Activated effector memory CD4-positive, alpha-beta T cell treated with anti-CD3 and anti-CD28 coated beads, Interleukin-2, amount 50 U/mL, for 16 hours (primary cell): Measurements from ENCODE around the gene DKK1.
"Not testable (repeated sequence)": the region's sequence is repeated elsewhere in the genome, so short reads cannot be mapped to it uniquely, and the experiment has no call there.

Experiments
- DNase-seq: peaks from one replicate; pipeline ENCODE4 v3.0.0-alpha.2; 2020

The DKK1 gene

GRCh38 chr10:52318822-52319464 is 4.9 kb downstream of the DKK1 start:
- DNase-seq, result no peak

GRCh38 chr10:52319926-52320325 is 5.8 kb downstream of the DKK1 start:
- no peak for DNase-seq

DNA sequence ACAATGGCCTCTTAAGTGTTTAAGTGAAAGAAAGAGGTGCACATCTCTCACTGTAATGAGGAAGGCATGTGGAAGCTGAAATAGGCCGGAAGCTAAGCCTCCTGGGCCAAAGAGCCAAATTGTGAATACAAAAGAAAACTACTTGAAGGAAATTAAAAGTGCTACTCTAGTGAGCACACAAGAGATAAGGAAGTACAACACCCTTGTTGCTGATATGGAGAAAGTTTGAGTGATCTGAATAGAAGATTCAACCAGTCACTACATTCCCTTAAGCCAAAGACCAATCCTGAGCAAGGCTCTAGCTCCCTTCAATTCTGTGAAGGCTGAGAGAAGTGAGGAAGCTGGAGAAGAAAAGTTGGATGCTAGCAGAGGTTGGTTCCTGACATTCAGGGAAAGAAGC is 8.2 kb downstream of the DKK1 start:
- DNase-seq, result no peak

- DNase-seq, result no peak
These were observed 8.9 kb downstream of the DKK1 start for GRCh38 chr10:52322936-52323335.

DNA sequence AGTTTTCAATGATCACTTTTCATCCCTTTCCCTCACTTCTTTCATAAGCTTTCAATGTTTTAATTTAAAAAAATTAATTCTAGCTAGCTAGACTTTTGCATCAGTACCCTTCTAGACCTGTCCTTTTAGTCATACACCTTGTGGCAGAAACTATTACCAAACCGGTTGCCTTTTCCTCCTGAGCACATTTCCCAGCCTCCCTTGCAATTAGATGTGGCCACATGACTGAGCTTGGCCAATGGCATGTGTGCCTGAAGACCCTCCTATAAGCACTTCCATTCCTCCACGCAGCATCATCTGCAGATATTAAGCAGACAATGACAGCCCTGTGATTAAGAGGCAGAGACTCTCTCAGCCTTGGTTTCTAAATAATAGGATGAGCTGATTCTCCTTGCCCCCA is 12.3 kb downstream of the DKK1 start:
- DNase-seq, result no peak

- DNase-seq, result no peak
These were observed 17.7 kb downstream of the DKK1 start for GRCh38 chr10:52331638-52332364.

DNA sequence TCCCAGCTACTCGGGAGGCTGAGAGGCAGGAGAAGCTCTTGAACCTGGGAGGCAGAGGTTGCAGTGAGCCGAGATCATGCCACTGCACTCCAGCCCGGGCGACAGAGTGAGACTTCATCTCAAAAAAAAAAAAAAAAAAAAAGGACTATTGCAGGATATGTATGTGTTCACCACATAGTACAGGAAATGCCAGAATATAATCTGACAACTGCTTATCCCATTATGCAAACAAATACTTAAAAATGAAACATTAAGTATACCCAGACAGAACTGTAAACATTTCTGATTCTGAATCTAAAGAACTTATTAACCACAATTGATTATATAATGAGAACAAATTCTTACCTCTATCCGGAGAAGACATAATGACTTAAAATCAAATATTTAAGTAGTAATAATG is 18.7 kb downstream of the DKK1 start:
- no peak for DNase-seq

DNA sequence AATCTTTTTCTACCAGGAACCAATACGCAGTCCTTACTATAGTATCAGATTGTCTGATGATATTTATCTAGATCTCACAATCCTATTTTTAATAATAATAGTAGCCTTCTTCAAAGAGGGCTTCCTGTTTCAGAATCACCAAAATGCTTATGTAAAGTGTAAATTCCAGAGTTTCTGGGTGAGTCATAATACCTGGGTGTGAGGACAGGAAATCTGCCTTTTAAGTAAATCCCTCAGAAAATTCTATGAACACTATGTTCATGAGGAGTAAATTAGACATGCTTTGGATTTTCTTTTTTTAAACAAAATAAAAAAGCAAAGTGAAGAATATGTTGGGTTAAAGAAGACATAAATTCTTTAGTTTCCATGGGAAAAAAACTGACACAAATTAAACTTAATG is 20.5 kb downstream of the DKK1 start:
- DNase-seq, result no peak

- no peak for DNase-seq
These were observed 21.6 kb downstream of the DKK1 start for GRCh38 chr10:52335665-52336064.

DNA sequence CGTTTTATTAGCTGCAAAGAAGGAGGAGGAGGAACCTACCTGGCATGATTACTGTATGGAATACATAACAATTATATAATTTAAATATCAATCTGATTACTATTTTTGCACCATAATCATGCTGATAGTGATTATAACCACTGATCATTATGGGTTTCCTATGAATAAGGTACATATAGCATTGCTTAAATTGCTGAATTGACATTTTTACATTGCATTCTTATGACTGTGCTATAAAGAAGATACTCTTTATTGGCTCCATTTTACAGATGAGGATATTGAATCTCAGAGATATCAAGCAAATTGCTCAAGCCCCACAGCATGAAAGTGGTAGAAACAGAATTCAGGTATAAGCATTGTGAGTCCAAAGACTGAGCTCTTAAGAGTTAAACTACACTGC is 23.1 kb downstream of the DKK1 start:
- no peak for DNase-seq

GRCh38 chr10:52343439-52343838 is 29.4 kb downstream of the DKK1 start:
- DNase-seq, result no peak

GRCh38 chr10:52346394-52347326 is 32.6 kb downstream of the DKK1 start:
- DNase-seq, result no peak

DNA sequence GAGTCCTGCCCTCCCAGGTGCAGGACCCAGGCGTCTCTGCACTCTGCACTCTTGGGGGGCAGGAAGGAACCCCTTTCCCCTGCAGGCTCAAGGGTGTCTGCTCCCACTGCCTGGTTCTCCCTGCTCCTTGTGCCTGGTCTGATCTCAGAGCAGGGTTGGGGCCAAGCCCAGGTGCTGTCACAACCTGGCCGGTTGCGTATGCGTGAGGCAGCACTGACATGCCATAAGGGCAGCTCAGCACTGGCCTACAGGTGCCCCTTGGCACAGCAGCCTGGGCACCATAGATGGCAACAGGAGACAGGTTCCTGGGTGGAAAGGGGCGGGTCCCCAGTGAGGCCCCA is 33.2 kb downstream of the DKK1 start:
- DNase-seq, result no peak

DNA sequence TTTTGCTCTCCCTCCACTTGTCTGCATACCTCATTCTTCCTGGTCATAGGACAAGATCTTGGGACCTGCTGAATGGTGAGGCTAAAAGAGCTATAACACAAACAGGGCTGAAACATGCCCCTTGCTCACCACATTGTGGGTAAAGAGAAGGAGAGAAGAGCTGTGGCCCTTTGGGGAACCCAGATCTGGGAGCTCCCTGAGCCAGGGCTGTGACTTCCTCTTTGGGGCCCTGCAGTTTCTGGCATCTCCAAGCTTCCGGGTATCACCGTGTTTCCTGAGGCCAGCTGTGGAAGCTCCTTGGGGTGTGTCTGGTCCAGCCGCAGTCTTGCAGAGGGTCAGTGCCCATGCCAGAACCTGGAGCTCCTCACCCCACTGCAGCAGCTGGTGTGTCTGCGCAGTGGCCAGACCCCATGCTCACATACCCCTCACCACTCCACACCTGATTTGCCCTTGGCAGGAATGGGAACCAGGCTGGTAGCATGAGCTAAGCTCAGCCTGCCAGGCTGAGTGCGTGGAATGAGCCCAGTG is 34.0 kb downstream of the DKK1 start:
- DNase-seq, result no peak

DNA sequence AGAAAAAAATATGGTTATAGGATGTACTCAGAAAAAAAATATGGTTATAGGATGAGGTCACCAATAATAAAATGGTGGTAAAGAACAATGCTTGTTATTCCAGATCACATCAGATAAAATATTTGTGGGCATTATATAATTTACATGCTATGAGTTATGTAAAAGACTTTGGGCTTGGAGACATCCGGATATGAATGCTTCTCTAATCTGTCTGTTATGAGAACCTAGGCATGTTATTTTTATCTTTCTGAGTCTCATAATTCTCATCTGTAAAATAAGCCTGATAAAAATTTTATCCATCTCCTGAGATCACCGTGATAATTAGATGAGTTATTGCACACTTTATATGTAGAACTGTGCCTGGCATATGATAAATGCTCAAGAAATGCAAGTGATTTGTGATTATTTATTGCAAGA is 37.8 kb downstream of the DKK1 start:
- no peak for DNase-seq

DNA sequence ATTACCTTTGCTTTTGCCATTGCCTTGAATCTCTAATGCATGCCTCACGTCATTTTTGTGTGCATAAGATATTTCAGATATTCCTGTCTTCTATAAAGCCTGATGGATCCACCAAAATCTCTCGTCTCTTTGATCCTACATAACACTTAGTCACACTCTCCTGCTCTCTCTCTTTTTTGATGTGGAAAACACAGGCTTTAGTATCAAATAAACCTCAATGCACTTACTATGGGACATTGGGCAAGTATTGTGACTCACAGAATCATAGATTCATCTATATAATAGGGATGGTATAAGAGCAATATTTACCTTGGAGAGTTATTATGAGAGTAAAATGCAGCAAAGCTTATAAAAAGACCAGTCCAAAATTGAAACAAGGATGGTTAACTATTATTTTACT is 39.1 kb downstream of the DKK1 start:
- no peak for DNase-seq

- DNase-seq, result no peak
These were observed 39.9 kb downstream of the DKK1 start for GRCh38 chr10:52353960-52354394.

DNA sequence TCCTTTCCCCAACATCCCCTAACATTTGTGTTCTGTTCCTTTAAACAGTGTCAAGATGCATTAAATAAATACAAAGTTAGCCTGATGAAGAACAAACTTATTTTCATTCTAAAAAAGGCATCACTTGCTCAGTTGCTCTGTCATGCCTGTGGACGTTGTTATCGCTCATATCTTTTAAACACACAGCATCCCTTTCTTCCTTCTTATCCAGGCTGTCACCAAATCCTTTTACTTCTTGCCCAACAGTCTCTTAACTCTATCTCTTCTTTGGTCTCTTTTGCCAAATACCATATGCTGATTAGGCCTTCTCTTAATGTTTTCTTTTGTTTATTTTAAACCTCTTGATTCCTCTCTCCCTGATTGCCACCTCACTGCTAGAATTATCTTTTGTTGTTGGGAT is 43.9 kb downstream of the DKK1 start:
- DNase-seq, result no peak

- DNase-seq, result no peak
These were observed 45.4 kb downstream of the DKK1 start for GRCh38 chr10:52359441-52359840.

DNA sequence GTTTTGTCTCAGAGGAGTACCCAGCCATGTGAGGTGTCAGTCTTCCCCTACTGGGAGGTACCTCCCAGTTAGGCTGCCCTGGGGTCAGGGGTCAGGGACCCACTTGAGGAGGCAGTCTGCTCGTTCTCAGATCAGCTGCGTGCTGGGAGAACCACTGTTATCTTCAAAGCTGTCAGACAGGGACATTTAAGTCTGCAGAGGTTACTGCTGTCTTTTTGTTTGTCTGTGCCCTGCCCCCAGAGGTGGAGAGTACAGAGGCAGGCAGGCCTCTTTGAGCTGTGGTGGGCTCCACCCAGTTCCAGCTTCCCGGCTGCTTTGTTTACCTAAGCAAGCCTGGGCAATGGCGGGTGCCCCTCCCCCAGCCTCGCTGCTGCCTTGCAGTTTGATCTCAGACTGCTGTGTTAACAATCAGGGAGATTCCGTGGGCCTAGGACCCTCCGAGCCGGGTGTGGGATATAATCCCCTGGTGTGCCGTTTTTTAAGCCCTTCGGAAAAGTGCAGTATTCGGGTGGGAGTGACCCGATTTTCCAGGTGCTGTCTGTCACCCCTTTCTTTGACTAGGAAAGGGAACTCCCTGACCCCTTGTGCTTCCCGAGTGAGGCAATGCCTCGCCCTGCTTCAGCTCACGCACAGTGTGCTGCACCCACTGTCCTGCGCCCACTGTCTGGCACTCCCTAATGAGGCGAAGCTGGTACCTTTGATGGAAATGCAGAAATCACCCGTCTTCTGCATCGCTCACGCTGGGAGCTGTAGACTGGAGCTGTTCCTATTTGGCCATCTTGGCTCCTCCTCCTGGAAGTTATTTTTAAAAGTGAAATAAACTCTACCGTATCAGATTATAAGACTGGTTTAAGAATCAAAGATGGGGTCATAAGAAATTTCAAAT is 51.7 kb downstream of the DKK1 start:
- not testable (repeated sequence) for DNase-seq
